PC-3 (cell line): ENCODE measurements around the gene MAST2.

Source experiments
- CTCF ChIP-seq: fragments of 300-600 bp; sonication (generic); conservative IDR thresholded peaks from 2 replicates; pipeline ENCODE4 v1.5.1; 2017; ENCODE audit warnings: antibody characterized with exemption, low read depth, mild to moderate bottlenecking, low read length
- EZH2 ChIP-seq: fragments of 300-600 bp; sonication (generic); IDR thresholded peaks from one replicate; pipeline ENCODE4 v1.6.1; 2017; ENCODE audit warnings: antibody characterized with exemption, mild to moderate bottlenecking, low read length; ENCODE audit not compliant: unreplicated experiment
- EZH2phosphoT487 ChIP-seq: fragments of 300-600 bp; sonication (generic); IDR thresholded peaks from 2 replicates; pipeline ENCODE4 v1.6.1; 2018; ENCODE audit warnings: mild to moderate bottlenecking, antibody characterized with exemption, low read length, borderline replicate concordance

GRCh38 chr1:46003315-46003714 lies 199.9 kb downstream of the MAST2 start:
- TF ChIP-seq CTCF, result no peak
- no peak for TF ChIP-seq EZH2
- no peak for TF ChIP-seq EZH2phosphoT487
